Fibroblast of pulmonary artery (primary cell): ENCODE results near the gene CDAN1.

Experiments
- DNase-seq: peaks from one replicate; pipeline ENCODE4 v3.0.0-alpha.2; 2010; ENCODE audit warnings: low read depth
- H3K4me3 ChIP-seq: replicated peaks from 2 replicates; pipeline ENCODE4 v1.5.1; 2011; ENCODE audit warnings: low read depth, mild to moderate bottlenecking, control low read depth, low read length, moderate library complexity
- CTCF ChIP-seq: IDR thresholded peaks from 2 replicates; pipeline ENCODE4 v1.5.1; 2011; ENCODE audit warnings: mild to moderate bottlenecking, control low read depth, low read length, inconsistent platforms; ENCODE audit errors: missing control alignments

Gene CDAN1

GRCh38 chr15:42728560-42728959 is 8.4 kb downstream of the CDAN1 start:
- no peak for TF ChIP-seq CTCF
- no peak overlapping the region for H3K4me3 ChIP-seq
- DNase-seq = no peak

DNA sequence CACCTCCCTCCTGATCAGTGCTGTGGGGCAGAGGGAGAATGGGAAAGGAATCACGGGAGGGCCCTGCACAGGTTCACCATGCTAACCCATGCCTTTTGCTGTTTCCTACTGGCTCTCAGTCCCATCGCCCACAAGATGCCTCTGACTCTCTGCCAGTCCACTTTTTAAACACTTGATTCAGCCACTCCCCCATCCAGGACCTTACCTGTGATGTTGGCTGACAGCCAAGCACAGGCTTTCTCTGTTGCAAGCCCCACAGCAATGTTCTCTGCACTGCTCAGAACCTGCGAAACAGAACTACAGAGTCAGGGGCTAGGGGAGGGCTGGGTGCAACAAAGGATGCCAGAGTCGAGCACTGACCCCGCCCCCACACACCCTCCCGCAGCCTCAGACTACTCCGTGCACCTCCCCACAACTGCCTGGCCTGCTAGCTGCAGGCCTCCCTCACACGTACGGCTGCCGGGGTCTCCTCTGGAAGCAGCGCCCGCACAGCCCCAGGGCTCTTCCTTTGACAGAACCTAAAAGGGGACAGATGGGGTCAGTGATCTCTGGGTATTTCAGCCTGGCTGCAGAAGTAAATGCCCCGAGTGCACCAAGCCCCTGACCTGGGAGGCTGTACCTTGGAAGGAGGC is 9.1 kb downstream of the CDAN1 start:
- no peak for TF ChIP-seq CTCF
- DNase-seq = no peak
- H3K4me3 ChIP-seq = no peak overlapping the region

GRCh38 chr15:42726114-42726513 is 10.8 kb downstream of the CDAN1 start:
- no peak for DNase-seq
- TF ChIP-seq CTCF = no peak

GRCh38 chr15:42725331-42725903 is 11.5 kb downstream of the CDAN1 start:
- no peak for TF ChIP-seq CTCF
- H3K4me3 ChIP-seq = no peak overlapping the region
- DNase-seq = no peak

More at GRCh38 chr15:42726114-42726513, 10.8 kb downstream of the CDAN1 start:
- no peak overlapping the region for H3K4me3 ChIP-seq

- no peak for TF ChIP-seq CTCF
- DNase-seq = no peak
- H3K4me3 ChIP-seq = no peak overlapping the region
These were observed 12.7 kb downstream of the CDAN1 start for GRCh38 chr15:42724276-42724675.

DNA sequence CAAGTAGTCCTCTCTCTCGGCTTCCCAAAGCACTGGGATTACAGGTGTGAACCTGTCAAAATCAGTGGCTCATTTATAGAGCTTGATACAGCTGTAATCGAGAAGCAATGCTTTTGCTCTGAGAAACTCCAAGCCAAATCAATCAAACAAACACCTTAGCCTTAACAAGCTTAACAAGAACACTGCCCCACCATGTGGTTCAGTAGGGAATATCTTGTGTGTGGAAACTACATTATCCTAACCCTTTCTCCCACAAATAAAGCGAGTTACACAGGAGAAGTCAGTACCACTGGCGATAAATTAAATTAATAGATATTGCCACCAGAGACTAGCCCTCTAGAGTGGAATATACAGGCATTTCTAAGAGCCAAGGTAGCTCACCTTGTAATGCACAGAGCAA is 13.9 kb downstream of the CDAN1 start:
- TF ChIP-seq CTCF = peak; percentile 11
- DNase-seq = no peak
- H3K4me3 ChIP-seq = no peak overlapping the region

GRCh38 chr15:42721916-42722315 is 15.0 kb downstream of the CDAN1 start:
- H3K4me3 ChIP-seq = no peak overlapping the region
- DNase-seq = no peak
- TF ChIP-seq CTCF = no peak
